Nephron (organoid): Measurements from ENCODE around the gene KCNT1.

Source experiments
- H3K27ac Mint-ChIP-seq, 3 experiments: 2 replicates each; pipeline ENCODE4 v1.8.0; 2020; ENCODE audit warnings: mixed read lengths in 3 of 3, mild to moderate bottlenecking in 2 of 3, moderate library complexity in 1 of 3
- H3K27me3 Mint-ChIP-seq: 2 replicates; pipeline ENCODE4 v1.8.0; 2021; ENCODE audit warnings: low read depth, mild to moderate bottlenecking, moderate library complexity, mixed read lengths
- H3K36me3 Mint-ChIP-seq: 2 replicates; pipeline ENCODE4 v1.8.0; 2020; ENCODE audit warnings: low read depth, mixed read lengths
- H3K4me1 Mint-ChIP-seq: 2 replicates; pipeline ENCODE4 v1.8.0; 2020; ENCODE audit warnings: mixed read lengths
- H3K4me3 Mint-ChIP-seq, 3 experiments: 2 replicates each; pipeline ENCODE4 v1.8.0; 2020; ENCODE audit warnings: mild to moderate bottlenecking in 3 of 3, mixed read lengths in 3 of 3, moderate library complexity in 2 of 3
- H3K9me3 Mint-ChIP-seq: 2 replicates; pipeline ENCODE4 v1.8.0; 2020; ENCODE audit warnings: mixed read lengths
- TF ChIP-seq, protein P1 (sequence below), 3 experiments: fragments of 200-600 bp; sonication (generic); IDR thresholded peaks; one replicate each; pipeline ENCODE4 v1.5.0; 2021; ENCODE audit warnings: antibody characterized with exemption in 3 of 3; ENCODE audit not compliant: unreplicated experiment in 3 of 3

KCNT1 gene

DNA sequence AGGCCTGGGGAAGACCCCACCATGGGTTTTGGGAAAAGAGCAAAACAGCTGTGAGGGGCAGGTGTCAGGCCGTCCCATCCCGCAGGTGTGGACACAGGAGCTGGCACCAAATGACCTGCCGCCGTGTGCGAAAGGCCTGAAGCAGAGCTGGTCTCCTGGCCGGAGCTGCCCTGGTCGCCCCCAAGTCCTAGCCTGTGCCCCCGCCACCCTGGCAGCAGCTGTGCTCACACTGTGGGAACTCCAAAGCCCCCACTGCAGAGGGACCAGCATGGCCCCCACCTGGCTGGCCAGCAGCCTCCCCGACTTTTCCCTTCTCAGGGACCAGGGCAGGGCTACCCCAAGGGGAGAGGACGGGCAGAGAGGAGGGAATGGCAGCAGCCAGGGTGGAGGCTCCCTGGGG is 88.4 kb downstream of the KCNT1 start:
- Mint-ChIP-seq H3K4me3 (no peak overlapping the region), H3K36me3 (no peaks in the 10 kb centered on the region), H3K4me1 (no peaks in the 10 kb centered on the region), H3K9me3 (no peaks in the 10 kb centered on the region), H3K27me3 (peaks cover 3% of the 10 kb centered on the region), H3K27ac (no peak overlapping the region)
- TF ChIP-seq, protein P1, sequence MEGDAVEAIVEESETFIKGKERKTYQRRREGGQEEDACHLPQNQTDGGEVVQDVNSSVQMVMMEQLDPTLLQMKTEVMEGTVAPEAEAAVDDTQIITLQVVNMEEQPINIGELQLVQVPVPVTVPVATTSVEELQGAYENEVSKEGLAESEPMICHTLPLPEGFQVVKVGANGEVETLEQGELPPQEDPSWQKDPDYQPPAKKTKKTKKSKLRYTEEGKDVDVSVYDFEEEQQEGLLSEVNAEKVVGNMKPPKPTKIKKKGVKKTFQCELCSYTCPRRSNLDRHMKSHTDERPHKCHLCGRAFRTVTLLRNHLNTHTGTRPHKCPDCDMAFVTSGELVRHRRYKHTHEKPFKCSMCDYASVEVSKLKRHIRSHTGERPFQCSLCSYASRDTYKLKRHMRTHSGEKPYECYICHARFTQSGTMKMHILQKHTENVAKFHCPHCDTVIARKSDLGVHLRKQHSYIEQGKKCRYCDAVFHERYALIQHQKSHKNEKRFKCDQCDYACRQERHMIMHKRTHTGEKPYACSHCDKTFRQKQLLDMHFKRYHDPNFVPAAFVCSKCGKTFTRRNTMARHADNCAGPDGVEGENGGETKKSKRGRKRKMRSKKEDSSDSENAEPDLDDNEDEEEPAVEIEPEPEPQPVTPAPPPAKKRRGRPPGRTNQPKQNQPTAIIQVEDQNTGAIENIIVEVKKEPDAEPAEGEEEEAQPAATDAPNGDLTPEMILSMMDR (IDR thresholded peaks at IDR 0.05; ENCODE audit: unreplicated experiment in 3 of 3): no peak

DNA sequence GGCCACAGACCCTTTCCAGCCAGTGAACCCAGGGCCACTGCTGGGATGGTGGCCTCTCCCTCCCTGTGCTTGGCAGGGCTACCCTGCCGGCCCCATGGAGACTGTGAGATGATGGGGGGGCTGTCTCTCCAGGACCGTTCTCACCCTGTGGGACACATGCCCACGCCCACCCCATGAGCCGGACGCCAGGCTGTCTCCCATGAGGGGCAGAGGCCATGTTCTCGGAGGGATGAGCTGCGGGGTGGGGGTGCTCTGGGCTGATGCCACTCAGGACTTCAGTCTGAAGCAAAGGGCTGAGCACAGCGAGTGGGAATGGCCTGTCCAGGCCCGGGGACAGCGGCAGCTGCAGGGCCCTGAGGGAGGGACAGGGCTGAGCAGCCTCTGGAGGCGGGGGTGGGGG is 88.9 kb downstream of the KCNT1 start:
- Mint-ChIP-seq H3K27ac (no peak overlapping the region), H3K36me3 (no peaks in the 10 kb centered on the region), H3K9me3 (no peaks in the 10 kb centered on the region), H3K27me3 (peaks cover 3% of the 10 kb centered on the region), H3K4me1 (no peaks in the 10 kb centered on the region), H3K4me3 (no peak overlapping the region)
- TF ChIP-seq, protein P1 (IDR thresholded peaks at IDR 0.05; ENCODE audit: unreplicated experiment in 3 of 3): no peak

DNA sequence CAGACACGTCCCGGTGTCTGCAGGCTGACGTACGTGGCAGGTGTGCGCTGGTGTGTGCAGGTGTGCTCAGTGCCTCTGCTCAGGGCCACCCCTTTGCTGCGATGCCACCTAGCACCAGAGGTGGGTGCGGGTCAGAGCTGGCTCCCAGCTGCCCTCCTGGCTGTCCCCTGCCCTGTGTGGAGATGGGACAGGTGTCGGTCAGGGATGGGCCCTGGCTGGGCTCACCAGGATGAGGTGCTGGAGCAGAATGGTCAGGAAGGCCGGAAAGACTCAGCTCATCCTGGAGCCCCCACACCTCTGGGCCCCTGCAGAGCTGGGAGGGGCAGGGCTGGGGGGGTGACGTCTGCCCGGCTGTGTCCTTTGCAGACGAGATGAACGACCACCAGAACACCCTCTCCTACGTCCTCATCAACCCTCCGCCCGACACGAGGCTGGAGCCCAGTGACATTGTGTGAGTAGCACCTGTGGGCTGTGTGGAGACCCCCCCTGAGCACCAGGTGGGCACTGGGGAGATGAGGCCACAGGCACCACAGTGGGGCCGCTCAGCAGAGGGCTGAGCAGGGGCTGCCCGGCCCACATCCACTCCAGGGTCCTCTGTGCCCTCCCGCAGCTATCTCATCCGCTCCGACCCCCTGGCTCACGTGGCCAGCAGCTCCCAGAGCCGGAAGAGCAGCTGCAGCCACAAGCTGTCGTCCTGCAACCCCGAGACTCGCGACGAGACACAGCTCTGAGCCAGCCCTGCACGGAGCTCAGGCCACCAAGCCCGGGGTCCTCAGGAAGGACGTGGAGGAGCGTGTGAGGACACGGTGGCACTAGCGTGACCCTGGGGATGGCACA is 89.7 kb downstream of the KCNT1 start:
- no peaks in the 10 kb centered on the region for H3K36me3 Mint-ChIP-seq
- no peaks in the 10 kb centered on the region for H3K9me3 Mint-ChIP-seq
- H3K27me3 Mint-ChIP-seq: peaks cover 3% of the 10 kb centered on the region
- H3K4me3 Mint-ChIP-seq: no peak overlapping the region
- H3K27ac Mint-ChIP-seq: no peak overlapping the region
- no peaks in the 10 kb centered on the region for H3K4me1 Mint-ChIP-seq
- TF ChIP-seq, protein P1 (IDR thresholded peaks at IDR 0.05; ENCODE audit: unreplicated experiment in 3 of 3): no peak

DNA sequence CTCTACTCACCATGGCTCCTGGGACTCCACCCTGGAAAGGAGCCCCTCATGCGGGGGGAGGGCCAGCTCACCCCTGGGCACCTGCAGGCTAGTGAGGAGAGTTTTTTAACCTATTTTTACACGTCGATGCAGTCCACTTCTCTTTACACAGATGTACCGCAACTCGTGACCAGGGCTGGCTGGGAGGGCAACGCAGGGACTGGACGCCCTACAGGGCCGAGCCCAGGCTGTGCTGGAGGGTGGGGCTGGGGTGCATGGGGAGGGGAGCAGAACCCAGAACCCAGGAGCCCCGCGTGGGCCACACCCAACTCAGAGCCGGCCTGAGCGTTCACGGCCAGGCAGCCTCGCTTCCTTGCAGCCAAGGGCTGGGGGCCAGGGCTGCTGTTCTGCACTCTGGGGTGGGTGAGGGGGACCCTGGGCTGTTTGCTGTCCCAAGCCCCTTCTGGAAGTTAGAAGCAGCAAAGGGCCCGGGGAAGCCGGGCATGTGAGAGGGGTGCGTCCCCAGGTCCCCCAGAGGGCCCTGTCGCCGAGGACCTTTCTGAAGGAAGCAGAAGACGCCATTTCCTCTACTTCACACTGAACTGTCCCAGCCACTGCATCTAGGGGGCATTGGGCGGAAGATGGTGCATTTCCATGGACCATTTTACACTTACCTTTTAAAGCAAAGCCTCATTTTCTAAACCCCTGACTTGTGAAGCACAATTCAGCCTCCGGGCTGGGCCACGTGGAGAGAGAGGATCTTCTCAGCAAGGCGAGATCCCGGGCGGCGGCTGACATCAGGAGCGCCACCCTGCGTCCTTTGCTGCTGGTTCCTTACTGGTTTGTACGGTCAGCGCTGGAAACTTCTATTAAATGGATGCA is 90.5 kb downstream of the KCNT1 start:
- Mint-ChIP-seq H3K4me3 (no peak overlapping the region), H3K27ac (no peak overlapping the region), H3K36me3 (no peaks in the 10 kb centered on the region), H3K27me3 (peaks cover 3% of the 10 kb centered on the region), H3K9me3 (no peaks in the 10 kb centered on the region), H3K4me1 (no peaks in the 10 kb centered on the region)
- TF ChIP-seq, protein P1 (IDR thresholded peaks at IDR 0.05; ENCODE audit: unreplicated experiment in 3 of 3): no peak

DNA sequence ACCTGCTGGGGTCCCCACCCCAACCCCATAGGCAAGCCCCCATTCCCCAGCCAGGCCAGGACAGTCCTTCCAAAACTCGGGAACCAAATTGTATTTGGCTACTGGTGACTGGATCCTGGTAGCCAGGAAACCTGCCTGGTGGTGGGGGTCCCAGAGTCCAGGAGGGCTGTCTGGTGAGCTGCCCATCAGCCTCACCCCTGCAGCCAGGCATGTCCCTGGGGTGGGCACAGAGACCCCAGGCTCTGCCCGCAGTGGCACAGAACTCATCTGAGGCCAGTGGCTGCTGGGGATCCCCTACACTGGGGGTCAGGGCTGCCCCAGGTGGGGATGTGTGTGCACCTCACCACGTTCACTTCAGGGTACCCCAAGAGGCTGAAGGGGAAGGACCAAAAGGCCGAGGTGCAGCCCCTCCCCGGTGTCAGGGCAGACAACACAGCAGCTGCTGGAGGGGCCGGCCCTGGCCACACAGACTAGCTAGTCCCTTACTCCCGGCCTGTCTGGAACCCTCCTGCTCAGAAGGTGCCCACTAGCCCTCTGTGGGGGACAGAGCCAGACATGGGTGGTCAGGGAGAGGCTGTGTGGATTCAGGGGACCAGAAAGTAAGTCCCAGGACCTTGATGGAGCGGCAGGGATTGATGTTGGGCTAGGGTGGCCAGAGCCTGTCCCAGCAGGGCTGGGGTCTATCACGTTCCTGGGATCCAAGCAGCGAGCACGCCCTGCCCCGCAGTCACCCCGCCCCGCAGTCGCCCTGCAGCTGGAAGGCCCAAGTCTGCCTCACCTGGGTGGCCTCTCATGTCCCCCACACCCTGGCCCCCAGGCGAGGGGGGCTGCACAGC is 91.5 kb downstream of the KCNT1 start:
- peaks cover 3% of the 10 kb centered on the region for H3K27me3 Mint-ChIP-seq
- H3K9me3 Mint-ChIP-seq: no peaks in the 10 kb centered on the region

More for the DNA sequence above, 91.5 kb downstream of the KCNT1 start:
- TF ChIP-seq, protein P1 (IDR thresholded peaks at IDR 0.05; ENCODE audit: unreplicated experiment in 3 of 3): no peak
- no peak overlapping the region for H3K4me3 Mint-ChIP-seq
- no peaks in the 10 kb centered on the region for H3K4me1 Mint-ChIP-seq
- no peak overlapping the region for H3K27ac Mint-ChIP-seq
- no peaks in the 10 kb centered on the region for H3K36me3 Mint-ChIP-seq
